ENCODE data around the gene ATXN7L1.

GRCh38 chr7:105924945-105925344 lies 48.5 kb upstream of the ATXN7L1 start:
- no peak for TF ChIP-seq CTCF (IDR thresholded peaks at IDR 0.05)
- no peak for TF ChIP-seq POLR2A (IDR thresholded peaks at IDR 0.05)
- TF ChIP-seq EP300 (IDR thresholded peaks at IDR 0.05) = no peak
